ENCODE measurements around the gene GZF1. TPM values are rescaled to one million over a fixed set of nuclear protein-coding genes. Genes with fewer than 3 reads are reported as not detected.

The GZF1 gene
- total and polyA plus RNA-seq, 4 donors: 1.6 to 11.0 (median 5.1) TPM

DNA sequence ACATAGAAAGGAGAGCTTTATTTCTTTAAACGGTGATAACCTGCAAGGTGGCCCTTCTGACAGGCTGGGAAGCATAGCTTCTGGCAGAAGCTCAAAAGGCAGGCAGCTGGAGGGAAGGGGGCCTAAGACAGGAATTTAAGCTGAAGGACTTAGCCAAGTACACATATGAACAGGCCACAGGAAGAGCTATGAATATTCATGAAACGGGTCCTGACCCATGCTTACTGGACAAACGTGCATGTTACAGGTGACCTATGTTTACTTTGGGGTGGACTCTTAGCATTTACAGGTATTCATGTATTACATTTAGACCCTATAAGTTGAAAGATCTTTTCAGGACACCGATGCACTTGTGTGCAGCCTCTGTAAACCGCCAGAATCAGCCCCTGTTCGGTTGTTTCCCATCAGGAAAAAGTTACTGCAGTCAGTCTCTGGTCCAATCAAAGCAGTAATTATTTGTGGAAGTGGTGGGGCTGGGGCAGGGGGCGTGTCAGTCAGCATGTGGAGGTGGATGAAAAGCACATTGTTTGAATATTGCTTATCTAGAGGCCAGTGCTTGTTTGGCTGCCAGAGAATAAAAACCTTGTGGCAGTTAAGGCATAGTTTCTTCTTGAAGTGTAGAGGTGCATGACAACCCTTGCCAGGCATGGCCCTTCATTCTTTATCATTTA lies 2.9 kb upstream of the GZF1 start:
- no peaks in the 10 kb centered on the region for H3K9me3 ChIP-seq (ENCODE audit: control insufficient read depth in 4 of 4, low read length in 3 of 4)
- peak overlapping the region in 1 of 2 donors; percentile 77 for H3K27ac ChIP-seq (ENCODE audit: low read depth in 1 of 2, low read length in 2 of 2)
- no peak overlapping the region for H3K9ac ChIP-seq (ENCODE audit: low read depth in 1 of 2, low read length in 2 of 2)
- no peak for DNase-seq (ENCODE audit: low spot score)
- no peaks in the 10 kb centered on the region for H3K27me3 ChIP-seq (ENCODE audit: control insufficient read depth in 4 of 4, insufficient read depth in 4 of 4, low read length in 3 of 4)
- peaks cover under 1 to 14% (median 6%) of the 10 kb centered on the region in 4 donors for H3K36me3 ChIP-seq (ENCODE audit: control insufficient read depth in 4 of 4, insufficient read depth in 3 of 4, low read depth in 1 of 4, low read length in 3 of 4)
- TF ChIP-seq RXRA (IDR thresholded peaks at IDR 0.05) (no peak), NR2F2 (IDR thresholded peaks at IDR 0.05) (no peak)
- TF ChIP-seq, protein P1, sequence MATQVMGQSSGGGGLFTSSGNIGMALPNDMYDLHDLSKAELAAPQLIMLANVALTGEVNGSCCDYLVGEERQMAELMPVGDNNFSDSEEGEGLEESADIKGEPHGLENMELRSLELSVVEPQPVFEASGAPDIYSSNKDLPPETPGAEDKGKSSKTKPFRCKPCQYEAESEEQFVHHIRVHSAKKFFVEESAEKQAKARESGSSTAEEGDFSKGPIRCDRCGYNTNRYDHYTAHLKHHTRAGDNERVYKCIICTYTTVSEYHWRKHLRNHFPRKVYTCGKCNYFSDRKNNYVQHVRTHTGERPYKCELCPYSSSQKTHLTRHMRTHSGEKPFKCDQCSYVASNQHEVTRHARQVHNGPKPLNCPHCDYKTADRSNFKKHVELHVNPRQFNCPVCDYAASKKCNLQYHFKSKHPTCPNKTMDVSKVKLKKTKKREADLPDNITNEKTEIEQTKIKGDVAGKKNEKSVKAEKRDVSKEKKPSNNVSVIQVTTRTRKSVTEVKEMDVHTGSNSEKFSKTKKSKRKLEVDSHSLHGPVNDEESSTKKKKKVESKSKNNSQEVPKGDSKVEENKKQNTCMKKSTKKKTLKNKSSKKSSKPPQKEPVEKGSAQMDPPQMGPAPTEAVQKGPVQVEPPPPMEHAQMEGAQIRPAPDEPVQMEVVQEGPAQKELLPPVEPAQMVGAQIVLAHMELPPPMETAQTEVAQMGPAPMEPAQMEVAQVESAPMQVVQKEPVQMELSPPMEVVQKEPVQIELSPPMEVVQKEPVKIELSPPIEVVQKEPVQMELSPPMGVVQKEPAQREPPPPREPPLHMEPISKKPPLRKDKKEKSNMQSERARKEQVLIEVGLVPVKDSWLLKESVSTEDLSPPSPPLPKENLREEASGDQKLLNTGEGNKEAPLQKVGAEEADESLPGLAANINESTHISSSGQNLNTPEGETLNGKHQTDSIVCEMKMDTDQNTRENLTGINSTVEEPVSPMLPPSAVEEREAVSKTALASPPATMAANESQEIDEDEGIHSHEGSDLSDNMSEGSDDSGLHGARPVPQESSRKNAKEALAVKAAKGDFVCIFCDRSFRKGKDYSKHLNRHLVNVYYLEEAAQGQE (IDR thresholded peaks at IDR 0.05): no peak
- TF ChIP-seq, protein P2, sequence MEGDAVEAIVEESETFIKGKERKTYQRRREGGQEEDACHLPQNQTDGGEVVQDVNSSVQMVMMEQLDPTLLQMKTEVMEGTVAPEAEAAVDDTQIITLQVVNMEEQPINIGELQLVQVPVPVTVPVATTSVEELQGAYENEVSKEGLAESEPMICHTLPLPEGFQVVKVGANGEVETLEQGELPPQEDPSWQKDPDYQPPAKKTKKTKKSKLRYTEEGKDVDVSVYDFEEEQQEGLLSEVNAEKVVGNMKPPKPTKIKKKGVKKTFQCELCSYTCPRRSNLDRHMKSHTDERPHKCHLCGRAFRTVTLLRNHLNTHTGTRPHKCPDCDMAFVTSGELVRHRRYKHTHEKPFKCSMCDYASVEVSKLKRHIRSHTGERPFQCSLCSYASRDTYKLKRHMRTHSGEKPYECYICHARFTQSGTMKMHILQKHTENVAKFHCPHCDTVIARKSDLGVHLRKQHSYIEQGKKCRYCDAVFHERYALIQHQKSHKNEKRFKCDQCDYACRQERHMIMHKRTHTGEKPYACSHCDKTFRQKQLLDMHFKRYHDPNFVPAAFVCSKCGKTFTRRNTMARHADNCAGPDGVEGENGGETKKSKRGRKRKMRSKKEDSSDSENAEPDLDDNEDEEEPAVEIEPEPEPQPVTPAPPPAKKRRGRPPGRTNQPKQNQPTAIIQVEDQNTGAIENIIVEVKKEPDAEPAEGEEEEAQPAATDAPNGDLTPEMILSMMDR (IDR thresholded peaks at IDR 0.05; ENCODE audit: low read depth, low read length, missing input control): no peak
- TF ChIP-seq, protein P3, sequence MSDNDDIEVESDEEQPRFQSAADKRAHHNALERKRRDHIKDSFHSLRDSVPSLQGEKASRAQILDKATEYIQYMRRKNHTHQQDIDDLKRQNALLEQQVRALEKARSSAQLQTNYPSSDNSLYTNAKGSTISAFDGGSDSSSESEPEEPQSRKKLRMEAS (IDR thresholded peaks at IDR 0.05): no peak
- TF ChIP-seq, protein P4, sequence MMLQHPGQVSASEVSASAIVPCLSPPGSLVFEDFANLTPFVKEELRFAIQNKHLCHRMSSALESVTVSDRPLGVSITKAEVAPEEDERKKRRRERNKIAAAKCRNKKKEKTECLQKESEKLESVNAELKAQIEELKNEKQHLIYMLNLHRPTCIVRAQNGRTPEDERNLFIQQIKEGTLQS (IDR thresholded peaks at IDR 0.05): no peak
- no peak overlapping the region for H3K4me3 ChIP-seq (ENCODE audit: low read depth in 1 of 3, low read length in 3 of 3)
- 58% methylated on average over 7 of the region's 7 CpGs for WGBS
- peaks cover 4 to 35% (median 26%) of the 10 kb centered on the region in 4 donors for H3K4me1 ChIP-seq (ENCODE audit: control insufficient read depth in 4 of 4, insufficient read depth in 4 of 4, low read length in 3 of 4)

DNA sequence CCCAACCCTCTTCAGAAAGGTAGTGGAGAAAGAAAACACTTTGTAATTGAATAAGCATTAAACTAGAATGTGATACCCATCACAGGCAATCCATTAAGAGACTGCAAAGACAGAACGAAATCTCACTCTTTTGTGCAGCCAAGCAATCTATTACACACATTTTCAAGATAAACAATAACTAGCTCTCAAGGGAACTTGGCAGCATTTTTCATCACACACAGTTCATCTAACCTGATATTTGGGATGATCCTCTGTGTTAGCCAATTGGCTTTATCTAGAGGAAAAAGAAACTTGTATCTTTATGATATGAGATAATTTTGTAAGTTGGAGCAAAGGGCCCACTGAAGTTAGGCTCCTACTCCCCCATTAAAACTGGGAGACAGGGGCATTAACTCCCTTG lies 1.5 kb upstream of the GZF1 start:
- peaks cover 0 to 8% (median 2%) of the 10 kb centered on the region in 4 donors for H3K36me3 ChIP-seq (ENCODE audit: control insufficient read depth in 4 of 4, insufficient read depth in 3 of 4, low read depth in 1 of 4, low read length in 3 of 4)
- DNase-seq (ENCODE audit: low spot score): no peak
- TF ChIP-seq, protein P5, sequence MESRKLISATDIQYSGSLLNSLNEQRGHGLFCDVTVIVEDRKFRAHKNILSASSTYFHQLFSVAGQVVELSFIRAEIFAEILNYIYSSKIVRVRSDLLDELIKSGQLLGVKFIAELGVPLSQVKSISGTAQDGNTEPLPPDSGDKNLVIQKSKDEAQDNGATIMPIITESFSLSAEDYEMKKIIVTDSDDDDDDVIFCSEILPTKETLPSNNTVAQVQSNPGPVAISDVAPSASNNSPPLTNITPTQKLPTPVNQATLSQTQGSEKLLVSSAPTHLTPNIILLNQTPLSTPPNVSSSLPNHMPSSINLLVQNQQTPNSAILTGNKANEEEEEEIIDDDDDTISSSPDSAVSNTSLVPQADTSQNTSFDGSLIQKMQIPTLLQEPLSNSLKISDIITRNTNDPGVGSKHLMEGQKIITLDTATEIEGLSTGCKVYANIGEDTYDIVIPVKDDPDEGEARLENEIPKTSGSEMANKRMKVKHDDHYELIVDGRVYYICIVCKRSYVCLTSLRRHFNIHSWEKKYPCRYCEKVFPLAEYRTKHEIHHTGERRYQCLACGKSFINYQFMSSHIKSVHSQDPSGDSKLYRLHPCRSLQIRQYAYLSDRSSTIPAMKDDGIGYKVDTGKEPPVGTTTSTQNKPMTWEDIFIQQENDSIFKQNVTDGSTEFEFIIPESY (IDR thresholded peaks at IDR 0.05): no peak
- TF ChIP-seq, protein P1 (IDR thresholded peaks at IDR 0.05): no peak
- TF ChIP-seq, protein P4 (IDR thresholded peaks at IDR 0.05): no peak
- TF ChIP-seq NR2F2 (IDR thresholded peaks at IDR 0.05): no peak
- H3K27me3 ChIP-seq (ENCODE audit: control insufficient read depth in 4 of 4, insufficient read depth in 4 of 4, low read length in 3 of 4): no peaks in the 10 kb centered on the region
- 37% methylated on average over 1 of the region's 1 CpG for WGBS
- peak overlapping the region; percentile 97 for H3K27ac ChIP-seq (ENCODE audit: low read depth in 1 of 2, low read length in 2 of 2)
- peak overlapping the region in 1 of 2 donors; percentile 91 for H3K9ac ChIP-seq (ENCODE audit: low read depth in 1 of 2, low read length in 2 of 2)
- peaks cover 5 to 36% (median 27%) of the 10 kb centered on the region in 4 donors for H3K4me1 ChIP-seq (ENCODE audit: control insufficient read depth in 4 of 4, insufficient read depth in 4 of 4, low read length in 3 of 4)
- H3K4me3 ChIP-seq (ENCODE audit: low read depth in 1 of 3, low read length in 3 of 3): no peak overlapping the region
- no peaks in the 10 kb centered on the region for H3K9me3 ChIP-seq (ENCODE audit: control insufficient read depth in 4 of 4, low read length in 3 of 4)

All from liver (tissue), 9 donors.